ENCODE results near the gene CAPN14.

Gene CAPN14

GRCh38 chr2:31241625-31242270 is 24.4 kb upstream of the CAPN14 start:
- no peak for DNase-seq (ENCODE audit: low spot score)

- no peak for DNase-seq (ENCODE audit: low spot score)
Observed at GRCh38 chr2:31240381-31241365, 23.4 kb upstream of the CAPN14 start.

- no peak for DNase-seq (ENCODE audit: low spot score)
Observed at GRCh38 chr2:31239593-31240177, 22.4 kb upstream of the CAPN14 start.

GRCh38 chr2:31238906-31239592 is 21.7 kb upstream of the CAPN14 start:
- DNase-seq (ENCODE audit: low spot score) = no peak

- DNase-seq (ENCODE audit: low spot score) = no peak
Observed at GRCh38 chr2:31238126-31238905, 21.0 kb upstream of the CAPN14 start.

GRCh38 chr2:31237348-31238017 is 20.2 kb upstream of the CAPN14 start:
- no peak for DNase-seq (ENCODE audit: low spot score)

GRCh38 chr2:31236433-31237205 is 19.3 kb upstream of the CAPN14 start:
- DNase-seq (ENCODE audit: low spot score) = no peak

- DNase-seq (ENCODE audit: low spot score) = no peak
Observed at GRCh38 chr2:31235504-31235902, 18.2 kb upstream of the CAPN14 start.

GRCh38 chr2:31234683-31235503 is 17.6 kb upstream of the CAPN14 start:
- DNase-seq (ENCODE audit: low spot score) = no peak

GRCh38 chr2:31233741-31234682 is 16.7 kb upstream of the CAPN14 start, which contains the start of gene EHD3:
Gene EHD3 (plus strand): TSS chr2:31234152. CDS start chr2:31234622, 470 bp downstream.
- peak; percentile 11 for DNase-seq (ENCODE audit: low spot score)

GRCh38 chr2:31233231-31233630 is 15.9 kb upstream of the CAPN14 start:
- DNase-seq (ENCODE audit: low spot score) = no peak

- no peak for DNase-seq (ENCODE audit: low spot score)
Observed at GRCh38 chr2:31232586-31232985, 15.3 kb upstream of the CAPN14 start.

GRCh38 chr2:31231571-31232302 is 14.4 kb upstream of the CAPN14 start:
- no peak for DNase-seq (ENCODE audit: low spot score)

GRCh38 chr2:31230751-31231150 is 13.4 kb upstream of the CAPN14 start:
- no peak for DNase-seq (ENCODE audit: low spot score)

- DNase-seq (ENCODE audit: low spot score) = no peak
Observed at GRCh38 chr2:31228717-31229116, 11.4 kb upstream of the CAPN14 start.

- no peak for DNase-seq (ENCODE audit: low spot score)
Observed at GRCh38 chr2:31227711-31228125, 10.4 kb upstream of the CAPN14 start.

- DNase-seq (ENCODE audit: low spot score) = no peak
Observed at GRCh38 chr2:31227110-31227509, 9.8 kb upstream of the CAPN14 start.
